Motor neuron (in vitro differentiated cells): ENCODE measurements around the gene STK10. TPM values are rescaled to one million over a fixed set of nuclear protein-coding genes. Genes with fewer than 3 reads are reported as not detected.

Source experiments
- ATAC-seq, 8 experiments: fragments of 200-7000 bp; cut with Tn5 transposase; replicated peaks in 6 of 8; 2 replicates each; pipeline ENCODE4 v1.8.0; 2021; ENCODE audit warnings: mild to moderate bottlenecking in 8 of 8, moderate library complexity in 8 of 8
- H3K27ac ChIP-seq, 2 donors: fragments of 250-450 bp; sonication (Bioruptor Pico); 2 replicates each; pipeline ENCODE4 v1.9.0; 2021; ENCODE audit warnings: antibody characterized with exemption in 2 of 2, mild to moderate bottlenecking in 2 of 2, moderate library complexity in 1 of 2
- H3K4me1 ChIP-seq, 2 donors: fragments of 250-450 bp; sonication (Bioruptor Pico); replicated peaks in 1 of 2; 2 replicates each; pipeline ENCODE4 v1.6.1; 2021; ENCODE audit warnings: antibody characterized with exemption in 2 of 2, mild to moderate bottlenecking in 2 of 2, moderate library complexity in 1 of 2
- H3K4me3 ChIP-seq, 5 donors: fragments of 250-450 bp; sonication (Bioruptor Pico); 2 replicates each; pipeline ENCODE4 v1.9.0; 2021; ENCODE audit warnings: antibody characterized with exemption in 5 of 5, mild to moderate bottlenecking in 5 of 5, moderate library complexity in 4 of 5
- WGBS, 10 experiments: fragments of 450-650 bp; shearing (Covaris generic); methylation state at CpG; one replicate each; pipeline ENCODE4 v1.0.0; 2022; 5-methylcytosine and 5-hydroxymethylcytosine counted together
- in situ Hi-C, 9 experiments: fragments of 400-800 bp; cut with MboI; loops; one replicate each; pipeline ENCODE4 v1.15.0; 2021; ENCODE audit warnings: low sequenced_read_pairs in 9 of 9, low pct_unique_long_range_greater_than_20kb in 2 of 9; ENCODE audit not compliant: unreplicated experiment in 9 of 9
- total RNA-seq, 8 experiments: library from RNA; unstranded; fragments of 300-600 nt; gene quantifications; 2 replicates each; pipeline versions ENCODE4 v1.2.3 to v1.2.4, GENCODE V29; 2022

STK10 gene
- total RNA-seq, 8 experiments from 2014 or later, result 3.6 to 24.6 (median 8.1) TPM

DNA sequence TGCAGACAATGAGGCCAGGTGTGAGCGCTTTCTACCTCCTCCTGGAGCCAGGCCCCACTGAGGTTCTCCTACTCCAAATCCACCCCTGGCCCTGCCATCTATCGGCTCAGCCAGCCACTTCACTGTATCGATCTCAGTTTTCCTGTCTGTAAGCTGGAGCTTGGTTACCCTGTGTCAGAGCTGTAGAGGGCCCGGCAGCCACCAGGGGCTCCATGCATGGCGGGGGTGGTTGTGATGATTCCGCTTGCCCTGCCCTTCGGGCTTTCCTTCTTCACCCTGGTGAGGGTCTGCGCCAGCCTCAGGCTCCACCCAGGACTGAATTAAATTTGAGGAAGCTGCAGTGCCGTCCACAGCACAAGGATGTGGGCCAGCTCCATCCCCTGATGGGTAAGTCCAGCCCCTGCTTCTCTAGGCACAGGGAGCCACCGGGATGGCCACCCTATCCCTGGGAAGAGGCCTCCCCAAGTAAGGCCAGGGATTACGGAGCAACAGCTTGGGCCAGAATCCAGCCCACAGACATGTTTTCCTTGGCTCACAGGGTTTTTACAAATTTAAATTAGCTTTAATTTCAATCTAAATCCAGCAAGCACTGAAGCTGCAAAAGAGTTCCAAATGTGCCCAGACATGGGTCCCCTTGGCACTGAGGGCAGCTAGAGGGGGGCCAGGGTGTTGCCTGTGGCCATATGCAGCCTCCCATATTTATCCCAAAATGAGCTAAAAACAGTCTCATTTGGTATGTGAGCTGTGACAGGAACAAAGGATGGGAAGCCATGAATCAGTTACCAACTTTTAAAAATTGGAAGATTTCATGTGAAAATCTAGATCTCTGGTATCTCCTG, 92.4 kb downstream of the STK10 start:
- H3K4me3 ChIP-seq, result no peak overlapping the region
- no peaks in the 10 kb centered on the region for H3K4me1 ChIP-seq
- no peak overlapping the region for H3K27ac ChIP-seq
- 20 to 81% methylated on average over 1 to 5 of the region's 11 CpGs; no CpG with 5 or more reads in 8 of the 10 experiments for WGBS, 10 experiments
- in situ Hi-C loops, result no loop called here
- ATAC-seq, result no peak

DNA sequence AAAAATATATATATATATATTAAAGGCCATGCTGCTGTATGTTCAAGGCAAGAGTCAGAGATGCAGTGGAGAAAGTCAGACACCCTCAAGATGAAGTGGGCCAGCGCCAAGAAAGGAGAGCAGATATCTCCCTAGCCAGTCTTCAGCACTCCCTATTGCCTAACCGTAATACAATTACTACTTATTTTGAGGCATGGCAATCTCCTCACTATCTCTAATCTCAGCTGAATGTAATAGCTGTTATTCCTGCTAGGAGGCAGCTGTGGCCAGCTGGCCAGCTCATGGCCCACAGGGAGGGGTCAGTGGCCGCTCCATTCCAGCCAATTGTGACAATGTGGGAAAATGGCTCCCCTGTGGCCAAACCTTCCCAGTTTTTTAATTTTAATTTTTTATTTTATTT, 94.1 kb downstream of the STK10 start:
- in situ Hi-C loops, result no loop called here
- H3K27ac ChIP-seq, result no peak overlapping the region
- H3K4me3 ChIP-seq, result no peak overlapping the region
- WGBS, 10 experiments, result 67 to 100% (median 100%) methylated on average over 1 to 3 of the region's 3 CpGs; no CpG with 5 or more reads in 3 of the 10 experiments
- no peaks in the 10 kb centered on the region for H3K4me1 ChIP-seq
- no peak for ATAC-seq

- WGBS, 10 experiments, result 80 to 100% (median 91%) methylated on average over 2 to 10 of the region's 10 CpGs; no CpG with 5 or more reads in 7 of the 10 experiments
- no peak for ATAC-seq
- in situ Hi-C loops, result no loop called here
- Histone ChIP-seq H3K4me3 (no peak overlapping the region), H3K4me1 (no peaks in the 10 kb centered on the region), H3K27ac (no peak overlapping the region)
These were observed 94.5 kb downstream of the STK10 start for GRCh38 chr5:172093559-172093958.

DNA sequence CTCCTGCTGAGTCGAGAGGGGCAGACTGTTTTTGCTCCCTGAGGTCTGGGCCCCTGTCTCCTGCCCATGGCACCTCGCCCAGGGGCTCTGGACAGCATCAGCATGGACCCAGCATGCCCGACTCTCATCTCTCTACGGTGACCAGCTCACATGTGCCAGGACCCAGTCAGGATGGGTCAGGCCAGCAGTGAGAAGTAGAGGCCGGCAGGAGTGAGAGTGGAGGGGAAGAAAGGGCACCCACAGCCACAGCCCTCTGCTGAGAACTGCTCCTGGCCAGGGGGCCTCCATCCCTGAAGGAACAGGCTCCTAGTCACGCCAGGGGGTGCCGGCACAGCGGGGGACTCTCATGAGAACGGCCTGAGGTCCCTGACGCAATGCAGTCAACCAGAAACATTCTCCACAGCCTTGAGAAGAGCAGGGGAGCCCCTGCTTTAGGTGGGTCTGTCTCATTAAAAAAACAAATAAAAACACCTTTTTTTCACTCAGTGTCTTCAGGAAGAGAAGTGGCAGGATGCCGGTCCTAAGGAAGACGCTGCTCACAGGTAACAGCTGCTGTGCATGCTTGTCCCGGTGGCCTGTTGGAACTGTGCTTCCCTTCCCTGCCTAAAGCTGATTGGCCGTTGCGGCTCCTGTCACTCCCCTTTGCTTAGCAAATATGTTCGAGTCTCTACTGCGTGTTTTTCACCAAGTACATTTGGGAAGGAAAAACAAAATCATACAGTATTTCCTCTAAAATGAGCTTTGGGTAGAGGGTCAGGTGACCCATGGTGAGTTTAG, 95.9 kb downstream of the STK10 start:
- in situ Hi-C loops, result no loop called here
- 69 to 98% (median 86%) methylated on average over 5 to 9 of the region's 17 CpGs; no CpG with 5 or more reads in 4 of the 10 experiments for WGBS, 10 experiments
- H3K4me1 ChIP-seq, result no peaks in the 10 kb centered on the region
- H3K27ac ChIP-seq, result no peak overlapping the region
- H3K4me3 ChIP-seq, result no peak overlapping the region
- no peak for ATAC-seq

GRCh38 chr5:172090976-172091547, 97.0 kb downstream of the STK10 start:
- 60 to 100% (median 91%) methylated on average over 1 to 7 of the region's 10 CpGs; no CpG with 5 or more reads in 2 of the 10 experiments for WGBS, 10 experiments
- no peak overlapping the region for H3K27ac ChIP-seq
- ATAC-seq, result no peak
- no peak overlapping the region for H3K4me3 ChIP-seq
- H3K4me1 ChIP-seq, result no peaks in the 10 kb centered on the region
- in situ Hi-C loops, result no loop called here

- Histone ChIP-seq H3K4me1 (no peaks in the 10 kb centered on the region), H3K4me3 (no peak overlapping the region), H3K27ac (no peak overlapping the region)
- in situ Hi-C loops, result no loop called here
- 76 to 98% (median 91%) methylated on average over 3 to 7 of the region's 7 CpGs; no CpG with 5 or more reads in 1 of the 10 experiments for WGBS, 10 experiments
- no peak for ATAC-seq
These were observed 98.5 kb downstream of the STK10 start for GRCh38 chr5:172089298-172090117.

GRCh38 chr5:172088801-172089200, 99.2 kb downstream of the STK10 start:
- ATAC-seq, result no peak
- Histone ChIP-seq H3K4me3 (no peak overlapping the region), H3K27ac (no peak overlapping the region), H3K4me1 (no peaks in the 10 kb centered on the region)
- in situ Hi-C loops, result no loop called here
- 60 to 100% (median 100%) methylated on average over 1 to 2 of the region's 2 CpGs; no CpG with 5 or more reads in 3 of the 10 experiments for WGBS, 10 experiments

DNA sequence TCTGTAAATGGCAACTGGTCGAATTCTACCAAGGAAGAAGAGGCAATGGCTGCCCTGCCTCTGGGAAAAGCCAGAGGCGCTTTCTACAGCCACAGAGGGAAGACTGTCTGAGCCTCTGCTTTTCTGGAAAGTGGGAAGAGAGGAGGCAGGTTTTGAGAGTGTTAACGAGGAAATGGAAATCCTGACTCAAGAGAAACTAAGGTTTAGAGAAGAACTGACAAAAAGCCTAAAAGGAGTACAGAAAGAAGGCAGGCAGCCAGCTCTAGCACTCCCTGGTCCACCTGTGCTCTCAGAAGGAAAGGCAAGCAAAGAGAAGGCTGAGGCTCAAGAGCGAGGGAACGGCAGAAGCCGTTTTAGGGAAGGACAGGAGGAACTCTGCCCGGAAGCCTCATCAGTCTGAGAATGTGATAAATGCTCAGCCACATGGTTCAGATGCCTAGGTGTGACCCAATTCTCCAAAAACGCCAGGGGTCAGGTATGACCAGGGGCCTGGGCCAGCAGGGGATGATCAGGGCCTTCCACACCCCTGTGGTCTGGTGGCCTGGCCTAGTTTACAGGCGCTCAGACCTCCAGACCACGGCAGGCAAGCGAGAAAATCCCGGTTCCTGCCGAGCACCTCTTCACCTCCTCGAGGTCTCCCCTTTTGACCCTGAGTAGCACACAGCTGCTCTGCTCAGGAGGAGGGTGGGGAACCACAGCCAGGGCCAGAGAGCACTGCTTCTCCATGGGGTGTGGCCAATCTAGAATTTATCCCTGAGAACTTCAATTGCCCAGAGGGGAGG, 101.6 kb downstream of the STK10 start:
- Histone ChIP-seq H3K4me3 (no peak overlapping the region), H3K4me1 (no peaks in the 10 kb centered on the region), H3K27ac (no peak overlapping the region)
- in situ Hi-C loops, result no loop called here
- 43 to 100% (median 83%) methylated on average over 1 to 11 of the region's 14 CpGs for WGBS, 10 experiments
- peak in 3 of 8 experiments; percentile 78 to 99 (median 94) for ATAC-seq

GRCh38 chr5:172085738-172086137, 102.3 kb downstream of the STK10 start:
- Histone ChIP-seq H3K27ac (no peak overlapping the region), H3K4me1 (no peaks in the 10 kb centered on the region), H3K4me3 (no peak overlapping the region)
- 60 to 100% (median 91%) methylated on average over 1 to 5 of the region's 10 CpGs; no CpG with 5 or more reads in 3 of the 10 experiments for WGBS, 10 experiments
- in situ Hi-C loops, result no loop called here
- no peak for ATAC-seq

DNA sequence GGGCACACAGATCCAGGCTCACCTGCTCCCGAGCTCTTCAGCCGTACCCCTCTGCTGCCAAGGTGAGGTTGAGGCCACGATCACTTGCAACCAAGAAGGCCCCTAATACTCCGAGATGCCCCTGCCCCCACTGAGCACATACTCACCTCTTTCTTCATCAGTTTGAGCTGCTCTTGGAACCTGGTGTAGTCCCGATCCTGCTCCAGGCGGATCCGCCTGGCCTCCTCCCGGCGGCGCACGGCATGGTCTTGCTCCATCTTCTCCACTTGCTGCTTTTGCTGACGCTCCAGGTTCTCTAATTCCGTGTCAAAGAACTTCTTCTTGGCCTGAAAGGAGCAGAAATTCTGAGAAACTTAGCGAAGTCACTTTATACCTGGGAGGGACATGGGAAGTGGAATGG, 105.8 kb downstream of the STK10 start:
- peaks cover 2 to 6% of the 10 kb centered on the region in 2 donors for H3K4me1 ChIP-seq
- ATAC-seq, result no peak
- no peak overlapping the region for H3K27ac ChIP-seq
- H3K4me3 ChIP-seq, result no peak overlapping the region
- in situ Hi-C loops, result no loop called here
- 40 to 100% (median 92%) methylated on average over 1 to 11 of the region's 14 CpGs; no CpG with 5 or more reads in 5 of the 10 experiments for WGBS, 10 experiments

- no peak for ATAC-seq
- no peak overlapping the region for H3K27ac ChIP-seq
- peaks cover 9 to 14% of the 10 kb centered on the region in 2 donors for H3K4me1 ChIP-seq
- in situ Hi-C loops, result no loop called here
- 33 to 96% (median 70%) methylated on average over 1 to 4 of the region's 4 CpGs for WGBS, 10 experiments
- no peak overlapping the region for H3K4me3 ChIP-seq
These were observed 108.1 kb downstream of the STK10 start for GRCh38 chr5:172079876-172080275.
